Natural killer cell (primary cell): ENCODE measurements around the gene PCTP. TPM values are rescaled to one million over a fixed set of nuclear protein-coding genes. Genes with fewer than 3 reads are reported as not detected.

Experiments used
- ATAC-seq, 3 donors: fragments of 150-1000 bp in 2 of 3; fragments of 200-7000 bp in 1 of 3; cut with Tn5 transposase; 1 replicate in 1 of 3; 2 replicates in 2 of 3; pipeline ENCODE4 v1.10.0; 2021; ENCODE audit warnings: mild to moderate bottlenecking in 2 of 3, moderate library complexity in 2 of 3
- DNase-seq, 2 donors: peaks; one replicate each; pipeline versions ENCODE4 v3.0.0 to v3.0.0-alpha.2; 2013 to 2021; ENCODE audit warnings: mixed read lengths in 1 of 2
- H3K27ac ChIP-seq: one replicate; pipeline ENCODE4 v1.5.1; 2013; ENCODE audit warnings: mild to moderate bottlenecking, low read length
- H3K27me3 ChIP-seq: one replicate; pipeline ENCODE4 v1.6.1; 2013; ENCODE audit warnings: low read length; ENCODE audit not compliant: control insufficient read depth, insufficient read depth
- H3K36me3 ChIP-seq: one replicate; pipeline ENCODE4 v1.6.1; 2013; ENCODE audit warnings: low read length; ENCODE audit not compliant: control insufficient read depth, insufficient read depth
- H3K4me1 ChIP-seq: one replicate; pipeline ENCODE4 v1.6.1; 2013; ENCODE audit warnings: low read length; ENCODE audit not compliant: control insufficient read depth, insufficient read depth
- H3K4me3 ChIP-seq: one replicate; pipeline ENCODE4 v1.5.1; 2013; ENCODE audit warnings: low read length
- H3K9me3 ChIP-seq: one replicate; pipeline ENCODE4 v1.6.1; 2013; ENCODE audit warnings: low read length; ENCODE audit not compliant: control insufficient read depth, insufficient read depth
- H3K27ac Mint-ChIP-seq, 2 donors: one replicate each; pipeline ENCODE4 v1.8.0; 2022; ENCODE audit warnings: mild to moderate bottlenecking in 2 of 2, mixed read lengths in 2 of 2, moderate library complexity in 1 of 2
- H3K27me3 Mint-ChIP-seq, 2 donors: one replicate each; pipeline ENCODE4 v1.8.0; 2022; ENCODE audit warnings: low read depth in 2 of 2, mixed read lengths in 2 of 2
- H3K36me3 Mint-ChIP-seq: one replicate; pipeline ENCODE4 v1.8.0; 2022; ENCODE audit warnings: mixed read lengths
- H3K4me1 Mint-ChIP-seq, 2 donors: one replicate each; pipeline ENCODE4 v1.8.0; 2022; ENCODE audit warnings: mixed read lengths in 2 of 2
- H3K4me3 Mint-ChIP-seq: one replicate; pipeline ENCODE4 v1.8.0; 2022; ENCODE audit warnings: mild to moderate bottlenecking, moderate library complexity, mixed read lengths
- H3K9me3 Mint-ChIP-seq, 2 donors: one replicate each; pipeline ENCODE4 v1.8.0; 2022; ENCODE audit warnings: mixed read lengths in 2 of 2
- CTCF ChIP-seq: fragments of 200-600 bp; IDR thresholded peaks from one replicate; pipeline ENCODE4 v1.8.0; 2022; ENCODE audit warnings: antibody characterized with exemption
- WGBS: methylation state at CpG from one replicate; pipeline ENCODE4 v1.1.7; 2013; ENCODE audit warnings: missing lambda C conversion rate; ENCODE audit not compliant: insufficient coverage; 5-methylcytosine and 5-hydroxymethylcytosine counted together
- intact Hi-C: fragments of 100-400 bp; cut with micrococcal nuclease; formaldehyde crosslinking; loops from one replicate; pipeline ENCODE4 v1.14.2; 2022
- total RNA-seq, 4 donors: library from RNA; stranded (reverse); fragments of 120-200 nt in 1 of 4; gene quantifications; one replicate each; pipeline versions ENCODE4 v1.2.3 to v1.2.4, GENCODE V29; 2013 to 2022

PCTP gene
- total RNA-seq, 3 donors from 2014 or later (not counting 1 experiment from before 2014, with no cell fraction given) = 6.3 to 9.5 (median 9.2) TPM

GRCh38 chr17:55709440-55709839 lies 41.4 kb upstream of the PCTP start:
- H3K36me3 ChIP-seq = no peaks in the 10 kb centered on the region
- intact Hi-C loops = no loop called here
- no peak overlapping the region for H3K27ac Mint-ChIP-seq
- H3K27me3 Mint-ChIP-seq = peaks cover 4 to 5% of the 10 kb centered on the region in 2 donors
- H3K4me1 Mint-ChIP-seq = no peaks in the 10 kb centered on the region
- H3K4me3 Mint-ChIP-seq = no peak overlapping the region
- H3K36me3 Mint-ChIP-seq = no peaks in the 10 kb centered on the region
- H3K27ac ChIP-seq = no peak overlapping the region
- H3K9me3 Mint-ChIP-seq = no peaks in the 10 kb centered on the region
- ATAC-seq (no peak), DNase-seq (no peak)
- no peaks in the 10 kb centered on the region for H3K27me3 ChIP-seq
- no peaks in the 10 kb centered on the region for H3K9me3 ChIP-seq
- no peaks in the 10 kb centered on the region for H3K4me1 ChIP-seq
- WGBS = 91% methylated on average over 7 of the region's 7 CpGs
- no peak for TF ChIP-seq CTCF
- no peak overlapping the region for H3K4me3 ChIP-seq

- Mint-ChIP-seq H3K9me3 (no peaks in the 10 kb centered on the region), H3K4me1 (no peaks in the 10 kb centered on the region), H3K36me3 (no peaks in the 10 kb centered on the region), H3K27ac (no peak overlapping the region), H3K27me3 (peaks cover 4 to 5% of the 10 kb centered on the region in 2 donors), H3K4me3 (no peak overlapping the region)
- 85% methylated on average over 4 of the region's 4 CpGs for WGBS
- Histone ChIP-seq H3K27ac (no peak overlapping the region), H3K9me3 (no peaks in the 10 kb centered on the region), H3K36me3 (no peaks in the 10 kb centered on the region), H3K4me3 (no peak overlapping the region), H3K4me1 (no peaks in the 10 kb centered on the region), H3K27me3 (no peaks in the 10 kb centered on the region)
- no peak for TF ChIP-seq CTCF
- ATAC-seq = no peak
- DNase-seq = no peak
- intact Hi-C loops = no loop called here
Measured at GRCh38 chr17:55709984-55710383, 40.9 kb upstream of the PCTP start.

- Mint-ChIP-seq H3K4me1 (no peaks in the 10 kb centered on the region), H3K27ac (no peak overlapping the region), H3K36me3 (no peaks in the 10 kb centered on the region), H3K27me3 (peaks cover 4 to 5% of the 10 kb centered on the region in 2 donors), H3K4me3 (no peak overlapping the region), H3K9me3 (no peaks in the 10 kb centered on the region)
- DNase-seq (no peak), ATAC-seq (no peak)
- TF ChIP-seq CTCF = no peak
- Histone ChIP-seq H3K9me3 (no peaks in the 10 kb centered on the region), H3K27me3 (no peaks in the 10 kb centered on the region), H3K27ac (no peak overlapping the region), H3K36me3 (no peaks in the 10 kb centered on the region), H3K4me3 (no peak overlapping the region), H3K4me1 (no peaks in the 10 kb centered on the region)
- 75% methylated on average over 3 of the region's 3 CpGs for WGBS
- intact Hi-C loops = no loop called here
Measured at GRCh38 chr17:55710410-55710809, 40.4 kb upstream of the PCTP start.

GRCh38 chr17:55710829-55711496 lies 39.9 kb upstream of the PCTP start:
- DNase-seq = no peak
- Histone ChIP-seq H3K36me3 (no peaks in the 10 kb centered on the region), H3K27ac (no peak overlapping the region), H3K27me3 (no peaks in the 10 kb centered on the region), H3K9me3 (no peaks in the 10 kb centered on the region), H3K4me1 (no peaks in the 10 kb centered on the region), H3K4me3 (no peak overlapping the region)
- intact Hi-C loops = no loop called here
- Mint-ChIP-seq H3K9me3 (no peaks in the 10 kb centered on the region), H3K27ac (no peak overlapping the region), H3K4me1 (no peaks in the 10 kb centered on the region), H3K27me3 (peaks cover 4 to 5% of the 10 kb centered on the region in 2 donors), H3K36me3 (no peaks in the 10 kb centered on the region), H3K4me3 (no peak overlapping the region)
- no peak for ATAC-seq
- no peak for TF ChIP-seq CTCF
- 53% methylated on average over 4 of the region's 4 CpGs for WGBS
